Measurements from ENCODE around the gene WWP2.

The WWP2 gene

DNA sequence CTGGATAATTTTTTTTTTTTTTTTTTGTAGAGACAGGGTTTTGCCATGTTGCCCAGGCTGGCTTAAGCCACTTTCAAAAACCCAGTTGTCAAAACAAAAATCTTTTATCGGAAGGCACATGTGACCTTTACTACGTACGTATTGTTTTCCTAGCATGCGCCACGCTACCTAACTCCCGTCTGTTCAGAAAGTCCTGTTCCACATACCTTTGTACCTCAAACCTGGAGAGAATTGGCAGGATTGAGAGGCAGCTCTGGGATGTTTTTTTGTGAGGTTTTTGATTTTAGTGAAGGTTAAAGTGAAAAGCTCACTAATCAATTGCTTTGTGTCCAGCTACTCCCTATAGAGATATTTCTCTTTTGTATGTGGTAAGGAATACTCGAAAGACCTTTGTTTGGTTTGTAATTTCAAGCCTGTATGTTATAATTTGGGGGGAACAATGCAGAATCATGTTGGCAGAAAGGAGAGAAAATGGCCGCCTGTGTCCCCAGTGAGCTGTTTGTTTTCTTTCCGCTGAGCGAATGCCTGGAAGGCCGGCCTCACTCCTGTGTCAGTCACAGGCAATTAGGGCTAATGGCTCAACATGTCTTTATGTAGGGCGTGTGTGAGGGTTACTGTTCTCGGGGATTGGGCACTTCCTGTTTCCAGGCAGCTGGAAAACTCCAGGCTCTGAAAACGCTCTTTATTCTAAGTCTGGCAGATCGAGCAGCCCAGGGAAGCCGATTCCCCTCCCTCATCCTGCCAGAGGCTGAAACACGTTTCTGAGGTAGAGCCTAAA, 128.2 kb downstream of the WWP2 start:
- DNase-seq (ENCODE audit: low spot score) = peak; percentile 97

DNA sequence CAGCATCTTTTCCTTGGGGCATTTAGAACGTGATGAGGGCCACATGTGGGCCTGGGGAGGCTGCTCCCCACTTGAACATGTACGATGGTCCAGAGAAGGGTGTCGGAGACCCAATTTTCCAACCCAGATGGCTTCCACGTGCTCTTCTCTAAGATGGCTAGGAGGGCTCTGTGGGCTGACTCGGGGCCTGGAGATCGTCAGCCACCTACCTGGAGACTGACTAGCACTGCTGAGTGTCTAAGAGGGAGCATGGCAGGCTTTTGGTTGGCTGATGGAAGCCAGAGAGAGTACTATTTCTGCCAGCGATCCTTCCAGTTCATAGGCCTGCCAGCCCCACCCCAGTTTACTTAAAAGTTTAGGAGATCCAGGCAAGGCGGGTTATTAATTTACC, 128.8 kb downstream of the WWP2 start:
- no peak for DNase-seq (ENCODE audit: low spot score)

DNA sequence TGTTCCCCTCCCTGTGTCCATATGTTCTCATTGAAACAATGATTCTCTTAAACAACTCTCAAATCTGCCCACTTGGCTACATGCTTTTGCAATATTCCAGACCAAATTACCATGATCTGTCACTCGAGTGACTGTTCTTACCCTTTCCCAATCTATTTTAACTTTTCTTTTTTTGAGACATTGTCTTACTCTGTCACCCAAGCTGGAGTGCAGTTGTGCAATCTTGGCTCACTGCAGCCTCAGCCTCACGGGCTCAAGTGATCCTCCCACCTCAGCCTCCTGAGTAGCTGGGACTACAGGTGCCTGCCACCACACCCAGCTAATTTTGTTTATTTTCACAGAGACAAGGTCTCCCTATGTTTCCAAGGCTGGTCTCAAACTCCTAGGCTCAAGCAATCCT, 130.2 kb downstream of the WWP2 start:
- no peak for DNase-seq (ENCODE audit: low spot score)

DNA sequence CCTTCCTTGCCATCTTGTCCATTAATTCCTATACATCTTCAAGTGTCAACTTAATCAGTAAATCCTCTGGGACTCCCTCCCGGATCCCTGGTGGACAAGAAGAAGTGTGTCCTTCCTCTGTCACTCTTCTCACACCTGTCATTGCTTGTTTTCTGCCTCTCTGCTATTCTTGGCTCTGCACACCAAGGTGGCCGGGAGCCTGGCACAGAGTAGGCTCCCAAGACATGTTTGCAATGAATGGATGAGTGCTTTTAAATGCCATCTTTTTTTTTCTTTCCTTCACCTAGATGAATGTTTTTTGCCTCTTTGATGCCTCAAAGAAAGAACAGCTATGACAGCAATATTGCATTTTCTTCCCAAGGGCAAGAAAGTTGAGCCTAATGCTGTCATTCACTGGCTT, 131.0 kb downstream of the WWP2 start:
- DNase-seq (ENCODE audit: low spot score) = no peak

DNA sequence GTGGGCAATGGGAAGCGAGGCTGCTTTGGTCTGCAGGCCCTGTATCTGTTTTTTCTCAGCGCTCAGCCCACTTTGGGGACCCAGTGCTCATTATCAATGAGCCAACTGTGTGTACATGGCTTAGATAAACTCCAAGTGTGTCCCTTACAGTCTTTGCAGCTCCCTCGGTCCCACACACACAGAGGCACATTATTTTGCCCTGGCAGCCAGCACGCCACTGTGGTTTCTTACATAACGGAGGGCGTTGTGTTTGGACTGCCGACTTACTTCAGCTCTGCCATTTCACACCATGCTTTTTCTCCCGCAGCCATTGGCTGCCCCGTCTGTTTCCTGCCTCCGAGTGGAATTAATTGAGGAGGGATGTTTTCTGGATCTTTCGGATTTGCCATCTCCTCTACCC, 132.5 kb downstream of the WWP2 start:
- peak; percentile 91 for DNase-seq (ENCODE audit: low spot score)

DNA sequence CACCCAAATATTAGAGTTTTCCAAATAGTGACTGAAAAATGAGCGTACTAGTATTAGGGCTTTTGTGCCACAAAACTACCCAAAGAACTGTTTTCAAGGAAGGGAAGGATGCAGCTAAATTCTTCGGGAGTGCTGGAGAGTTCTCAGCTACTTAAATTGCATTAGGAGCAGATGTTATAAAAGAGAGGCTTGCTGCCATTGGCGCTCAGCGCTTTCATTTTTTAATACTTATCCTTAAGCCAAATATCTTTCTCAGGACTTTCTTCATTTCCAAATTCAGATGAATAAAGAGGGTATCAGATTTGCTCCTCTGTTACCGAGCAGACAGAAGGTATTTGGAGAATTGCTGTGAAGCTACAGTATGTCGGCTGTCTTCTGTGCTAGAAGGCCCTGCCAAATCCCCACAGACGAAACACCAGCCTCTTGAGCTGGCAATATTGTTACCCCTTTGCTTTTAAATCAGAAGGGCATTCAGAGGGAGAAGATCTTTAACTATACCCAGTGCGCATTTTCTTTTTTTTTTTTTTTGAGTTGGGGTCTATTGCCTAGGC, 141.8 kb downstream of the WWP2 start:
- no peak for DNase-seq (ENCODE audit: low spot score)

DNA sequence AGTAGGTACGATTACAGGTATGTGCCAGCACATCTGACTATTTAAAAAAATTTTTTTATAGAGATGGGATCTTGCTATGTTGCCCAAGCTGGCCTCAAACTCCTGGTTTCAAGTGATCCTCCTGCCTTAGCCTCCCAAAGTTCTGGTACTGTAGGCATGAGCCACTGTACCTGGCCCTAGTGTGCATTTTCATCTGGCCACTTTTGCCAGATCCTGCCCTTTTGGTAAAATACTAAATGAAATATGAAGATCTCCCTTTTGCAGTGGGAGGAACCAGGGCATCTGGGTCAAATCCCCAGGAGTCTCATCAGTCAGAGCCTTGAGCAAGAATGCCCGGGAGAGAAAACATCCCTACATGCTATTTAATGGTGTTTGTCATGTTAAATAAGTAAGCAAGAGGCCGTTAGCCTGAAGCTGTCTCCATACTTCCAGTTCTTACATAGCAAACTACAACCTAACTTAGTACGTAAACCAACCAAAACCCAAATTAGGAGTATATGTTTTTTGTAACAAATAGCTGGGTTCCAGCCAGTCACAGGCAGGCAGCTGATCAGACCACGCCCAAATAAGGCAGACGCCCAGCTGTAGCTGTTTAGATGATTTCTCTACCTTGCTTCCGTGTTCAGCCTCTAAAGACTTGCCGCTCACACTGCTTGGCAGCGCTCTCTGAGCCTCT, 142.5 kb downstream of the WWP2 start:
- DNase-seq (ENCODE audit: low spot score) = no peak

DNA sequence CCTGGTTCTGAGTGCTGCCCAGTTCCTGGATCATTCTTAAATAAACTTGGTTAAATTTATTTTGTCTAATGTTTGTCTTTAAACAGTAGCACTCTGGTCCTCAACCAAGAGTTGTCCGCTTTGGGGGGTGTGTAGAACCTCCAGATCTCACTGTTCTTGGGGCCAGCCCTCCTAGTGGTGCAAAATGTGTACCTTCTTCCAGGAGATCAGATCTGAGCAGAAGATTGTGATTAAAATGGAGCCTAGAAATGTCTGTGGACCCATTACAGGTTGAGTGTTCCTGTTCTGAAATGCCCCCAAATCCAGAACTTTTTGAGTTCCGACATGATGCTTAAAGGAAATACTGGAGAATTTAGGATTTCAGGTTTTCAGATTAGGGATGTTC, 143.0 kb downstream of the WWP2 start:
- DNase-seq (ENCODE audit: low spot score) = no peak

DNA sequence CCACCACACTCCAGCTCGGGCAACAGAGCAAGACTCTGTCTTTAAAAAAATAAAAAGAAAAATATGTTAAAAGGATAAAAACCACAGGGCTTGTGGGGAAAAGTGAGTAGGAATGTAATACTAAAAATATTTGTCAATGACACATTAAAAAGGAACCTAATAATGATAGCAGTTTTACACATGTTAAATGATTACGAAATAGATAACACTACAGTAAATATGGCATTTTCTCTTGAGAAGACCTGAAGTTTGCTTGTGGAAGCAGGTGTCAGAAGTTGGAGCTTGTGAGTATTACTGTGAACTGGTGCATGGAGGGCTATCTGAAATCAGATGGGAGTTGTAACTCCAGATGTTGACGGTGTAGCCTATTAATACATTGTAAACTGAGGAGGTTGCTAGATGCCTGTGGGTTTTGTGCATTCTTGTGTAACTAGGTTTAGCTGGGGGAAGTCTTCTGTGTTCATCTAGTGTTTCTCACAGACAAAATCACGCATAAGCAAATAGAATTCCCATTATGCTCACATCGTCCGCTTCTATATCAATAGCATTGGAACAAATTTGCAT, 144.8 kb downstream of the WWP2 start:
- no peak for DNase-seq (ENCODE audit: low spot score)

DNA sequence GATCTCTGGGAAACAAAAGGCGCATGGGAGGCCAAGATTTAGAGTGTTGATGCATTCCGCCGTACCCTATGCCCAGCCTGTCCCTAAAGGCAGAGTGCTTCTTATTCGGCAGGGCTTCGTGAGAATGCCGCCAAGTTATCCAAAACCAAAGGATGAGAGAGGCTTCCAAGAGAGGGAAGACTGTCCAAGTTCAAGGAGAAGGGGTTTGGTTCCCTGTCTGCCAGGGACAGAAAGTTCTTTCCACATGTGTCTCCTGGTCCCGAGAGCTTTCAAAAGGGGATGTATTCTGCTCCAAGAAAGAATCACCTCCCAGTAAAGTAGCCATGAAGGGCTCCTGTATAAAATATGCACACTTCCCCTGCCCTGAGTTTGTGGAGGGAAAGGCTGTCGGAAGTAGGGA, 146.9 kb downstream of the WWP2 start:
- no peak for DNase-seq (ENCODE audit: low spot score)

DNA sequence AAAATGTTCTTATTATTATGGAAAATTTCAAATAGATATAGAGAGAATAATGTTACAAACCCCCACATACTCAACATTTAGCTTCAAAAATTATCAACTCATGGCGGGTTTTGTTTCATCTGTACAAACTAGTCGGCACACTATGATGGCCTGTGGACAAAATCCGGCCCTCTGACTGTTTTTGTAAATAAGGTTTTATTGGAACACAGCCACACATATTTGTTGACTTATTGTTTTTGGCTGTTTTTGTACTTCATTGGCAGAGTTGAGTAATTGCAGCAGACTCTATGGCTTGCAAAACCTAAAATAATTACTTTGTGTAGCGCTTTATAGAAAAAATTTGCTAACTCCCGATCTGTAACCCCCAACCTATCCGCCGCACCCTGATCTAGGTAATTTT, 147.6 kb downstream of the WWP2 start:
- DNase-seq (ENCODE audit: low spot score) = no peak

DNA sequence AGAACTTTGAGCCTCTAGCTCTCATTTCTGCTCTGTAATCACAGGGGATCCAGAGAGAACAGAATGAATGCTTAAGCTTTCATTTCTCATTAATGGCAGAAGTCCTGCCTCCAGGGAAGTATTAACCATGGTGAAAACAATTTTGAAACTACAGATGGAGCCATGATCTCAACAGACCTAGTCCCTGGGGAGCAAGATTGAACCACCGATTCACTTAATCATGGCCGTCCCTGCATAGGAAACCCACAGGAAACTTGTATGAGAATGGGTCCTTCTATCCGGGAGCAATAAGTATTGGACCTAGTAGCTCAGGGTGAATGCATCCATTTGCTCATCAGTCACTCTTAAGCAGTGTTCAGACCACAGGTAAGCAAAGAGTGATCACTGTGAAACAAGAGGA, 148.8 kb downstream of the WWP2 start:
- DNase-seq (ENCODE audit: low spot score) = no peak

DNA sequence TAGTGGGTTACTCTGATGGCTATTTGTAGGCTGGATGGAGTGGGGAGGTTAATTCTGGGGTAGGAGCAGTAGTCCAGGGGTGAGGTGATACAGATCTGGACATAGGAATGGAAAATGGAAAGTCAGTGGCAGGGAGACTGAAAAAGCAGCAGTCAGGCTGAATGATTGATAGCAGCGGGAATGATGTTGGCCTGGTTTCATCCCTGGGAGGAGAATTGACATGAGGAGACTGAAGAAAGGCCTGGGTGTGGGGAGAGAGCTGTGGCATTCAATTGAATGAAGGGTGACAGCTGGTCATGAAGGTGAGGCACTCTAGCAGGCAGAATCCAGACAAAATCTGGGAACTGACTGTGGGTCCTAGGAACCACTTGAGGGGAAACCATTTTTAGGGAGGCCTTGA, 154.3 kb downstream of the WWP2 start:
- no peak for DNase-seq (ENCODE audit: low spot score)

DNA sequence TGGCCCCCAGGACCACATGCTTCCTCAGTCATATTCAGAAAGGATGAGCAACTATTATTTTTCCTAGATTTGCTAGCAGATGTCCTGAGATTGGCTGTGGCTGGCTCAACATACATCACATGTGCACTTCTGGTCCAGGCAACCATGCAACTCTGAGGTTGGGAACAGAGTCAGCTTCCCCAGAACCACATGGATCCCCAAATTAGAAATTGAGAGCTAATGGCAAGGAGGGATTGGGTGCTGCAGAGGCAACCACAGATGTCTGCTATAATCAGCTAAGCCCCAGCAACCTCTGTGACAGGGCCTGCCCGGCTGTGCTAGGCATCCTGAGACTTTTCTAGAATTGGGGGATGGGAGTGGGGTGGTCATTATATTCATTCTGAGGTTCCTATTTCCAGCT, 155.2 kb downstream of the WWP2 start:
- no peak for DNase-seq (ENCODE audit: low spot score)

DNA sequence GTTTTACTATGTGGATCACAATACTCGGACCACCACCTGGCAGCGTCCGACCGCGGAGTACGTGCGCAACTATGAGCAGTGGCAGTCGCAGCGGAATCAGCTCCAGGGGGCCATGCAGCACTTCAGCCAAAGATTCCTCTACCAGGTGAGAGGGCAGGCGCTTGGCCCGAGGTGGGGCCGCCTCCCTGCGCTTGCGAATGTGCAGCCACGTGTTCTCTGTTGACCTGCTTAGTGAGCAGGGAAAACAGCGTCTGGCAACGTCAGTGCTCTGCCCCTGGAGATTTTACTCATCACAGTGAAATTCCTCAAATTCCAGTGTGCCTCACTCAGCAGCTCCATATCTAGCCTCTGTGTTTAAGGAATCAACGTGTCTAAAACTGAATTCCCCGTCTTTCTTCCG, 155.6 kb downstream of the WWP2 start:
- DNase-seq (ENCODE audit: low spot score) = no peak

DNA sequence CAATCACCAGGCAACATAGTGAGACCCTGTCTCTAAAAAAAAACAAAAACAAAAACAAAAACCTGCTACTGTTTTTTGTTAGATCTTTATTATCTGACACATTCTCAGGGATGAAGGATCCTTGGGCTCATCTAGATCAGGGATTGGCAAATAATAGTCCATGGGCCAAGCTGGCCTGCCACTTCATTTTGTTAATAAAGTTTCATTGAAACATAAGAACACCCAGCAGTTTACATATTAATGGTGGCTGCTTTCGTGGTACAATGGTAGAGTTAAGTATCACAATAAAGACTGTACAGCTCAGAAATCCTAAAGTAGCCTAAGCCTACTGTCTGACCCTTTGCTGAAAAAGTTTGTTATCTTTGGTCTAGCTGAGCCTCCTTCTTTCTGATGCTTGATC, 156.1 kb downstream of the WWP2 start:
- no peak for DNase-seq (ENCODE audit: low spot score)

DNA sequence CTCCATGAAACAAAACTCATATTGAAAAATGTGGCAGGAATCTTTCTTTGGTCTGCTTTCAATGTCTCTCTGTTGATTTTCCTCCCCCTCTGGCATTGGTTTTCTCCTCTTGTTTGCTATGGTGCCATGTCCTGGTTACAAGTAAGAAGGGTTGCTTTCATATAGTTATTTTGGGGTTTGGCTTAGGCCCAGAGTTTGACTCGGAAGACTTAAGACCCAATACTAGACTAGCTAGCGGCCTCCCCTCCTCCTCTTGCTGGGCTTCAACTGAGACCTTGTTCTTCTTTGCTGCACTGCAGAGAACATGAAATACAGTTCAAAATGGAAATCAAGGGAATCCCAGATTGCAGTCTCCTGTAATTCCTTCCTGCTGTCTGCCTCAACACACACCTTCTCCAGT, 159.0 kb downstream of the WWP2 start:
- DNase-seq (ENCODE audit: low spot score) = peak; percentile 33

DNA sequence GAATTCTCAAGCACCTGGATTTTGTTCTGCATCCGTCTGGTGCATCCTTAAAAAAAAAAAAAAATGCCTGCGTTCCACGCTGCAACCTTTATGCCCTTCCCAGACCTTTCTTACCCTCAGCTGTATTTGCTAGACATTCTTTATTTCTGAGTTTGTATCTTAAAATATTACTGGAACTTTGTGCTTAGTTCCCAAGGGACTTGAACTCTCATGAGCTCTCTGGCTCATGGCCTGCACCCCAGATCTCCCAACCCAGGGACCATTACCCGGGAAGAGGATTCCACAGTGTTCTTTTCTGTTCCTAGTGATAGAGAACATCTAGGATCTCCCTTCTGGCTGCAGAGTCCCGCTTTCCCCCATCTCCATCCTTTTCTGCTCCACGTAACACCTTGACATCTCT, 160.1 kb downstream of the WWP2 start:
- no peak for DNase-seq (ENCODE audit: low spot score)

DNA sequence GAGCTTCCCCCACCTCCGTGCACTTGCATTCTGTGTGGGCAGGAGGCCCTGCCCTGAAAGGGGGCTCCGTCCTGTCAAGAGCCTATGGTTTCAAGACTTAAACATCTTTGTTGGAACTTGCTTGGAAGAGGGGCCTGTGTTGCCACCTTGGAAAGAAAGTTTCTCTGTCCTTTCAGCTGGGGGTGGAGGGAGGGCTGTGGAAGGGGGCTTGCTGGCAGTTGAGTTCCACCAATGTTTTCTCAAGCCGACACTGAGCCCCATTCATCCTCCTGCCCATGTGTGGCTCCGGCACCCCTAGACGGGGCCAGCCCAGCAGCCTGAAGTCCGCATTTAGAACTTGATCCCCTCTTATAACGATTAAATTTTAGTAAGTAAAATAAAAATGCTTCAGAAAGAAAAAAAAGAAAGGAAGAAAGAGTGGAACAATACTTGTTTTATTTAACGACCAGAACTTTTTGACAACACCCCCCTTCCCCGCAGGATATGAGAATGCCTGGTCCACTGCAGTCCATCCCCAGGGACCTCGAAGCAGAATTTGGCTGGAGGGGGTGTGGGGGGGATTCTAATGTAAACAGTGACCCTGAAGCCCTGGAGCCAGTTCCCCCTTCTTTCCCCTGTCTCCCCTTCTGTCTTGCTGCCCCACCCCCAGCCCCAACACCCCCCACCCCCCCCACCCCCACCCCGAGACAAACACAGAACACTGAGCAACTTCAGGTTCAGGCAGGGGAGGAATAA, 162.1 kb downstream of the WWP2 start:
- no peak for DNase-seq (ENCODE audit: low spot score)

DNA sequence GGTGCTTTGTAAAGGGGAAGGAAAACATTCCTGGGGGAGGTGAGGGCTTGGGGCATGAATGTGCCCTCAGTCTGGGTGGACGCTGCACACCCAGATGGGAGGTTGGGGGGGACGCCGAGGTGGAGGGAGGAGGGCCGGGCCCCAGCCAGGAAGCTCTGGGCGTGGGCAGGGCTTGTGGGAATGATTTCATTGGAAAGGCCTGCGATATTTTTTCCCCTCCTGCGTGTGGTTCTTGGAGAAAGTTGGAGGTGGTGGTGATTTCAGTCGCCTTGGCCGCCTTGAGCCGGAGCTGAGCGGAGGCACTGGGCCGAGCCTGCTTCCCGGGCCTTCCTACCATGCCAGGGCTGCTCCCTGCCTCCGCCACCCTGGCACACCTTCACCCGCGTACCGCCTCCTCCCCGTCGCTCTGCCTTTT, 162.7 kb downstream of the WWP2 start:
- no peak for DNase-seq (ENCODE audit: low spot score)

DNA sequence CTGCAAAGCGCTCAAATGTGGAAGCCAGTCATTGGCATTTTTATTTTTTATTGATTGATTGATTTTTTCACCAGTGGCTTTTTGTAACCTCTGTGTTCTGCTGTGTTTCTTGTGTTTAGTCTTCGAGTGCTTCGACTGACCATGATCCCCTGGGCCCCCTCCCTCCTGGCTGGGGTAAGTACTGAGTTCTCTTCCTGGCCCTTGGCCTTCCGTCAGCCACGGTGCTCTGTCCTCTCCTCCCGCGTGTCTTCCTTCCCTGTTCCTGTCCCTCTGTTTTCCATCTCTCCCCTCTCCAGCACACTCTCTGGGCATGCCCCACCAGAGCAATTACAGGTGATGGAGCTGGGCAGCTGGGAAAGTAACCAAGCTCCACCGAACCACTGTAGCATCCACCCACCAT, 163.2 kb downstream of the WWP2 start:
- DNase-seq (ENCODE audit: low spot score) = no peak

DNA sequence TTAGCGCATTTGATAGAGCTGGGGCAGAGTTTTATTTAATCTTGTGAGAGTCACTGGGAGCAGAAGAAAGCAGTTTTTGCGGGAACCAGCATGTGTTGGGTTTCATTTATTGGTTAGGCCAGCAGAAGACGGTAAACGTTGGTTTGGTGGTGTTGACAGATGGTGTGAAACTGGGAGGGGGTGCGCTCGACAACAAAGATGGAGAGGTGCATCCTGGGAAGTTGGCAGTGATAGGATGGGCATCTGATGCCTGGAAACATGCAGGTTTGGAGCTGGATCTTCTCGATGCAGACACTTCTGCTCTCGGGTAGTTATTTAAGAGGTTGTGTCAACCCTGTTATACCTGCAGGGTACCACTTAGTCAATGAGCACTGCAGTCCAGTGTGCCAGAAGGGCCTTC, 164.1 kb downstream of the WWP2 start:
- no peak for DNase-seq (ENCODE audit: low spot score)

Data from putamen (tissue), 1 donor.